Hippocampal formation (tissue), 2 donors: ENCODE data around the gene LRRC47.
A peak's percentile ranks its signal among the peaks of the same experiment; 100 is the strongest.

ENCODE experiments used
- DNase-seq, 2 donors: peaks; one replicate each; lab custom pipeline; 2025; lab: John Stamatoyannopoulos, UW

Gene LRRC47

GRCh38 chr1:3733094-3733882, 63.0 kb downstream of the LRRC47 start:
- no peak for DNase-seq

DNA sequence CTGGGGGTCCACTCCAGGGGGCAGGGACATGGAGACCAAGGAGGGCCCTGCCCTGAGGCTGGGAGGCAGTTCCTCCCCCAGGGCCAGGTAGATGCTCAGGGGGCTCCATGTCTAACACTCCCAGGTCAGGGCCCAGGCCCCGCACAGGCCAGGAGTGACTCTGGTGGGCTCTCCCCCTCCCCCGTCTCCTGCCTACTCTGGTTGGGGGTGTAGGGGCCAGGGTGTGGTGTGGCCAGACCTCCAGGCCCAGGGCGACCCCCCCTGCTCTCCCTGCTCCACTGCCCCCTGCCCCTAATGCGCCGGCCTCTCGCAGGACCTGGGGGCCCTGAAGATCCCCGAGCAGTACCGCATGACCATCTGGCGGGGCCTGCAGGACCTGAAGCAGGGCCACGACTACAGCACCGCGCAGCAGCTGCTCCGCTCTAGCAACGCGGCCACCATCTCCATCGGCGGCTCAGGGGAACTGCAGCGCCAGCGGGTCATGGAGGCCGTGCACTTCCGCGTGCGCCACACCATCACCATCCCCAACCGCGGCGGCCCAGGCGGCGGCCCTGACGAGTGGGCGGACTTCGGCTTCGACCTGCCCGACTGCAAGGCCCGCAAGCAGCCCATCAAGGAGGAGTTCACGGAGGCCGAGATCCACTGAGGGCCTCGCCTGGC, 63.7 kb downstream of the LRRC47 start:
- no peak for DNase-seq

- DNase-seq: peak in 1 of 2 donors; percentile 41
Observed at GRCh38 chr1:3731583-3732433, 64.5 kb downstream of the LRRC47 start.

- no peak for DNase-seq
Observed at GRCh38 chr1:3730543-3731247, 65.6 kb downstream of the LRRC47 start.

DNA sequence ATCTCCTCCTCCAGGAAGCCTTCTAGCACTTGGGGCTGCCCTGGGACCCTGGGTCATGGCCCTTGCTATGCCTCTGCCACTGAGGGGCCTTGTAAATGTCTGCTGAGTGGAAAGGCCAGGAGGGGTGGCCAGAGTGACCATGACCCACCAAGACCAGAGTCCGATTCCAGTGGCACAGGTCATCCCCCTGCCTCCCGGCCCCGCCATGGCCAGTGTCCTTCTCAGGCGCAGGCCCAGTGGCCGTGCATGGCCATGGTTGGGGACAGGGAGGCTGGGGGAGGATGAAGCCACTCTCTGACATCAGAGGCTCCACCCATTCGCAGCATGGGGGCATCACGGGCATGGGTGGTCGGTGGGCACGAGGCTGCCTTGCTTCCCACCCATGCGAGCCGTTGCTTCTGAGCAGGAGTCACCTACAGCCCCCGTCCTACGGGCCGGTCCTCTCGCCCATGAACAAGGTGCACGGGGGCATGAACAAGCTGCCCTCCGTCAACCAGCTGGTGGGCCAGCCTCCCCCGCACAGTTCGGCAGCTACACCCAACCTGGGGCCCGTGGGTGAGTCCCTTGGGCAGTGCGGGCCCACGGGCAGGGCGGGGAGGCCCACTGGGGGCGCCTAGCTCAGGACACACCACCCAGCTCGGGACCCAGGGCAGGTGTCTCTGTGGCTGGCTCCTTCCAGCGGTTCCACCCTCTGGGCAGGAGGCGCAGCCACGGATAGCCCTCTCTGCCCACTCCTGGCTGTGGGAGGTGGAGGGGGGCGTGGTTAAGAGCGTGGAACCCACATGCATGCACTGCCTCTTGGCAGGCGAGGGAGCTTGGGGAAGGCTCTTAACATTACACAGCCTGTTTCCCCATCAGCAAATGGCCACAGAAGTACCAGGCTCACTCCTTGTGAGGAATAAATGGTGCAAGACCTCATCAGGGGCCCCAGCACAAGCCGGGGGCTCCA, 66.4 kb downstream of the LRRC47 start:
- no peak for DNase-seq
